Forelimb muscle (tissue), 1 donor: Measurements from ENCODE around the gene MTIF3. TPM values are rescaled to one million over a fixed set of nuclear protein-coding genes. Genes with fewer than 3 reads are reported as not detected.

Experiments used
- DNase-seq: peaks from one replicate; pipeline ENCODE4 v3.0.0-alpha.2; 2013; ENCODE audit warnings: low read depth
- polyA plus RNA-seq: library from polyadenylated mRNA; unstranded; fragments of 120-200 nt; gene quantifications from one replicate; pipeline ENCODE4 v1.2.1, GENCODE V29; 2013; ENCODE audit not compliant: insufficient read length

The MTIF3 gene, protein sequence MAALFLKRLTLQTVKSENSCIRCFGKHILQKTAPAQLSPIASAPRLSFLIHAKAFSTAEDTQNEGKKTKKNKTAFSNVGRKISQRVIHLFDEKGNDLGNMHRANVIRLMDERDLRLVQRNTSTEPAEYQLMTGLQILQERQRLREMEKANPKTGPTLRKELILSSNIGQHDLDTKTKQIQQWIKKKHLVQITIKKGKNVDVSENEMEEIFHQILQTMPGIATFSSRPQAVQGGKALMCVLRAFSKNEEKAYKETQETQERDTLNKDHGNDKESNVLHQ
- 62.9 TPM for polyA plus RNA-seq

GRCh38 chr13:27449936-27450828 is at the start of gene MTIF3:
MTIF3 (minus strand) TSS chr13:27450564; CDS start chr13:27440448, 10,116 bp downstream.
- DNase-seq, result peak; percentile 84

DNA sequence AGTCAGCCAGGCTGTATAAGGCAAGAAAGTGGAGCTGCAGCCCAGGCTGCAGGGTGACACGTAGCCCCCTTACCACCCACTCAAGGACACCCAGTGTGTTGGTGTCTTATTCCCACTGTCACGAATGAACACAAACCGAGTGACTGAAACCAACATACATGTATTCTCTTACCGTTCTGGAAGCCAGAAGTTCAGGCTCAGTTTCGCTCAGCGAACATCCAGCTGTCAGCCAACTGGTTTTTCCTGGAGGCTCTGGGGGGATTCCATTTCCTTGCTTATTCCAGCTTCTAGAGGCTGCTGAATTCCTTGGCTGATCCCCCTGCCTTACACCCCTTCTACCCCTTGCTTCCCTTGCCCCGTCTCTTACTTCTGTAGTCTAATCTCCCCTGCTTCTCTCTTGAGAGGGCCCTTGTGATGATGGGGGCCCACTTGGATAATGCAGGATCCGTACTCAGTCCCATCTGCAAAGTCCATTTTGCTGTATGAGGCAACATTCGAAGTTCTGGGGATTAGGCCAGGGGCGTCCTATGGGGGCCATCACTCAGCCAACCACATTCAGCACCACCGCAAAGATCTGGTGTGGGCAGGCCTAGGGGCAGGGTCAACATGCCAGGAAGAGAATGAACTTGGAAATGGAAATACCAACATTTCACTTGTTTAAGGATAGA is 47.3 kb upstream of the MTIF3 start:
- no peak for DNase-seq

DNA sequence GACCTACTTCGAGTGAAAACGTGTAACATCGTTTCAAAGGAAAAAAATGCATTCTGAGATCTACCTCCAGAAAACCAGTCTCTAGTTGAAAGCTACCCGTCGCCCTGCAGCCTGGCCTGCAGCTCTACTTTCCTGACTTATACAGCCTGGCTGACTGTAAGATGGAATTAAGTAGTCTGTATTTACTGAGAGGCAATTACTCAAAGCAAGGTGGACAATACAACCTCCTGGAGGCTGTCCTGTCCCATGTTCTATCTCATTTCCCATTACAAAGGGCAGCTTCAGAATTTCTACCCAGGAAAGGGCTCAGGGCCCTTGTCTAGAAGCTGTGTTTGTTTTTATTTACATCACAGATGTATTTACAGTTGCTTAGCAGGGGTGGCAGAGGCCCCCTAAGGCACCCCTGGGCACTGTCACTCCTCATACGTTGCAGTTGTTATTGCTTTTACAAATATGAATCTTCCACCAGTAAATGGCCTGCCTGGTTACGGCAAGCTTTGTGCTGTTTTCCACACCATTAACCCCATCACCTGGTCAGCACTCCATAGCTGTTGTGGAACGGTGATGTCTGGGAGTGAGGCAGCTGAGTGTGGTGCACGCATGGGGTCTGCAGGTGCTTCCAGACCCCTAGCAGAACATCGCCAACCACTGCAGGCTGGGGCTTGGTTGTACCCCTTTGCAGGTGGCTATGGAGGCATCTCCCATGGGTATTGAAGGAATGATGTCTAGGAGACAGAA is 46.3 kb upstream of the MTIF3 start:
- DNase-seq, result no peak

GRCh38 chr13:27496006-27496405 is 45.6 kb upstream of the MTIF3 start:
- no peak for DNase-seq

DNA sequence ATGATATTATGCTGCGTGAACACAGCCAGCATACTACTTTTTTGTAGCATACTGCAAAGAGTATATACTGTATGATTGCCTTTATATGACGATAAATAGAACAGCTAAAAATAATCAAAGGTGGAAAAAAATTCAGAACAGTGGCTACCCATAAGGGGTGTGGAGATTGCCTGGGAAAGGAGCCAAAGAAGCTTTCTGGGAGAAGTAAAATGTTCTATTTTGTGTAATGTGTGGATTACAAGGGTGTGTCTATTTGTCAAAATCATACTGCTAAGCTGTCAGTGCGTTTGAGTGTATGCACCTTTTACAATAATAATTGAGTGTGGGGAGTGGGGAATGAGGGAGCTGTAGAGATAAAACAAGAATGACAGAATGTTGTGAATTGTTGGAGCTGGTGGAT is 45.2 kb upstream of the MTIF3 start:
- DNase-seq, result no peak

DNA sequence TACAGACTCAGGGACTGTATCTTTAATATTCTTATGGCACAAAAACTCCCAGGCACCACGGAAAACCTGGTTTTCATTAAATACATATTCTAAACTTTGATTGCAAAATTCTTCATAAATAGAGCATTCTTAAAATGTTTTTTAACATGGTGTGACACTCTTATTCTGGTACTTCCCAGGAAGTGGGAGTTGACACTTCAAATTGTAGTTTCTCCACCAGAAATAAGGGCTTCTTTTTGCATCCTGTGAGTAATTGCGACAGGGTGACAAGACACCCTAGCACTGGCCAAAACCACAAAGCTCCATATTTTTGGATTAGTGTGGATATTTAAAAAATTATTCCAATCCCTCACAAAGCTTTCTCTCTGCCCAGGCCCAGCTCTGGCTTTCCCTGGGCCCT is 43.6 kb upstream of the MTIF3 start:
- no peak for DNase-seq

DNA sequence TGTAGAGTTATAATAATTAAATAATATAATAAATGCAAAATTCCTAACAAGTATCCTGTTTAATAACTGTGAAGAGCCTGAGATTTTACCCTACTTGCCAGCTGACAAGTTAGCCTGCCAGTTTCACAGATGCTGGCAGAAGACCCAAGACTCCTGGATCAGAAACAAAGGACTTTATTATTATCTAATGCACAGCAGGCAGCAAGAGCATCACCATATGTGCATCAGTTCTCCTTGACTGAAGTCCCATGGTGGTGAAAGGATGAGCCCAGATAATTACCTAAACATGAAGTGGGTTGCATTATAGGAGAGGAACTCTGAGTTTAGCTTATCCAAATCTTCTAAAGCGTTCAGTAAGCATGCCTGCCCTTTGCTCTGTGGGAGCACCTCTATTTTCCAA is 39.1 kb upstream of the MTIF3 start:
- no peak for DNase-seq

GRCh38 chr13:27487776-27488175 is 37.4 kb upstream of the MTIF3 start:
- DNase-seq, result no peak

GRCh38 chr13:27483421-27483820 is 33.1 kb upstream of the MTIF3 start:
- DNase-seq, result no peak

GRCh38 chr13:27482983-27483382 is 32.6 kb upstream of the MTIF3 start:
- DNase-seq, result no peak

DNA sequence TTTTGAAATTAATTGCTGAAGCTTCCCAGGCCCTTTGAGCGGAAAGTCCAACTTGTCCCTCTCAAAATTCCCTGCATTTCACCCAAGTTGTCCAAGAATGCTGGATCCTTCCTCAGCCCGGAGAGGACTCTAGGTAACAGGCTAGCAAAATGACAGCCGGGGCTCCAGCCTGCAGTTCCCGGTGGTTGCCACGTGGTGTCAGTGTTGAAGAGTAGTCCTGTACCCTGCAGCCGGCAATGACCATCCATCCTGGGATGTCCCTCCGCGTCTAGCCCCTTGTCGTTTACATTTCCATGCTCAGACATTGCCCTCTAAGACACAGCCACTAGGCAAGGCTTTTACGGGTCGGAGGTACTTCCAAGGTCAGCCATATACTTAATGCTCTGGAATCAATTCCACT is 31.4 kb upstream of the MTIF3 start:
- DNase-seq, result no peak

- no peak for DNase-seq
These were observed 26.8 kb upstream of the MTIF3 start for GRCh38 chr13:27476943-27477703.

GRCh38 chr13:27474751-27475268 is 24.4 kb upstream of the MTIF3 start:
- DNase-seq, result no peak

DNA sequence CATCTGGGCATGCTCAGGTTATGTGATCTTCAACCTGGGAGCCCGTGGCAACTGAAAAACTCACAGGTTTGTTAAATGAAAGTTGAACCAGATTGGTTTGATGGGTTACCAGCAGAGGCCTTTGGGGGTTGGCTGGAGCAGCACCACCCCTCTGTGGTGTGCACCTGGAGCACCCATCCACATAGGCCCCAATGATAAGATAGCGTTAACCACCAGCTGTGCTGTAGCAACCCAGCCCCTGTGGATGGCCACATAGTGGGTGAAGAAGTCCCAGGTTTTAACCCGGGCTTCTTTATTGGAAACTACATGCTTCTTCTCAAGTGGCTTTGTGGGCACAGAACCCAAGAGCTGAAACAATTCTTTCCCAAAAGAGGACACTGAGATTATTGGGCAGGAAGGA is 22.6 kb upstream of the MTIF3 start:
- DNase-seq, result no peak

DNA sequence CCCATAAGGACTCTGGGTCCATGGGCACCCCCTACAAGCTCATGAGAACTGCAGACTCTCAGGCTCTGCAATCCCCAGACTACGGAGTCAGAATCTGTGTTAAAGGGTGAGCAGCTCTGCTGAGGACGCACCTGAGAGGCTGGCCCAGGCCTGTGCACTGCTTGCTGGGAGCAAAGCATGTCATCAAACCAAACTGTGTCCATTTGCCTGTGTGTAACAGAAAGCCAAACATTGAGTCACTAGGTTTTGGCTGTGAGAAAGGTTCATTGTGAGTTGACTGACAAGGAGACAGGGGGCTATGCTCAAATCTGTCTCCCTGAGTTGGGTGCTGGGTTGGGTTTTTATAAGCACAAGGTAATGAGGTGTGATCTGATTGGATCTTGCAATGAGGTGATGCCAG is 22.1 kb upstream of the MTIF3 start:
- no peak for DNase-seq

- no peak for DNase-seq
These were observed 19.9 kb upstream of the MTIF3 start for GRCh38 chr13:27470075-27470820.

- DNase-seq, result no peak
These were observed 16.1 kb upstream of the MTIF3 start for GRCh38 chr13:27466513-27466912.

- no peak for DNase-seq
These were observed 15.2 kb upstream of the MTIF3 start for GRCh38 chr13:27465611-27466010.

- DNase-seq, result no peak
These were observed 13.1 kb upstream of the MTIF3 start for GRCh38 chr13:27463500-27463899.

- DNase-seq, result no peak
These were observed 11.7 kb upstream of the MTIF3 start for GRCh38 chr13:27461940-27462584.
